ENCODE measurements around the gene OXCT2. TPM values are rescaled to one million over a fixed set of nuclear protein-coding genes. Genes with fewer than 3 reads are reported as not detected.

OXCT2 gene
- total and polyA plus RNA-seq, 9 of the 15 experiments (the other 6 are each of a cell fraction or from before 2014, with no cell fraction given): 0.08 to 0.64 (median 0.22) TPM; not detected in 2

Small RNAs within 50 kb of the gene (small RNA-seq; reads per million reads assigned to genes)
- not detected for gene AL033527.1
- gene RNU7-121P: not detected

Other genes with a start within 250 kb of the OXCT2 start
Only the 7 nearest of the 9 such genes appear.
- gene HEYL, start 131.7 kb downstream of the OXCT2 start, total RNA-seq (2014; rRNA removed): 0.14 and 0.37 TPM in 2 replicates
- 0.32 and 0.33 TPM in 2 replicates for gene HEYL, start 131.7 kb downstream of the OXCT2 start, total RNA-seq (2014; rRNA removed; fragmentation: Illumina TruSeq; extraction: Trizol)
- 0.15 and 0.22 TPM in 2 replicates for gene HEYL, start 131.7 kb downstream of the OXCT2 start, total RNA-seq (2015; rRNA removed; fragmentation: Illumina TruSeq; extraction: Trizol)
- 0.78 and 0.89 TPM in 2 replicates for gene HEYL, start 131.7 kb downstream of the OXCT2 start, total RNA-seq (2021)
- gene HEYL, start 131.7 kb downstream of the OXCT2 start, polyA plus RNA-seq (2011; rRNA removed): 0.25 and 0.50 TPM in 2 replicates
- 0.69 and 0.70 TPM in 2 replicates for gene HEYL, start 131.7 kb downstream of the OXCT2 start, polyA plus RNA-seq (2014; fragmentation: Illumina TruSeq; extraction: Trizol)
- under 1 TPM; 0.13 to 0.14 TPM for gene HEYL, start 131.7 kb downstream of the OXCT2 start, polyA plus RNA-seq (2014; fragmentation: Nextera tagmentation; extraction: Ambion mirVana)
- gene HEYL, start 131.7 kb downstream of the OXCT2 start, polyA plus RNA-seq (2014; rRNA removed): 0.33 and 0.71 TPM in 2 replicates
- not detected in 2 replicates for gene NT5C1A, start 99.2 kb downstream of the OXCT2 start, total RNA-seq (2014; rRNA removed)
- gene NT5C1A, start 99.2 kb downstream of the OXCT2 start, total RNA-seq (2014; rRNA removed; fragmentation: Illumina TruSeq; extraction: Trizol): not detected in 2 replicates
- gene NT5C1A, start 99.2 kb downstream of the OXCT2 start, total RNA-seq (2015; rRNA removed; fragmentation: Illumina TruSeq; extraction: Trizol): not detected in 2 replicates
- not detected in 2 replicates for gene NT5C1A, start 99.2 kb downstream of the OXCT2 start, total RNA-seq (2021)
- gene NT5C1A, start 99.2 kb downstream of the OXCT2 start, polyA plus RNA-seq (2011; rRNA removed): not detected in 2 replicates
- not detected in 2 replicates for gene NT5C1A, start 99.2 kb downstream of the OXCT2 start, polyA plus RNA-seq (2014; fragmentation: Illumina TruSeq; extraction: Trizol)
- not detected for gene NT5C1A, start 99.2 kb downstream of the OXCT2 start, polyA plus RNA-seq (2014; fragmentation: Nextera tagmentation; extraction: Ambion mirVana)
- not detected in 2 replicates for gene NT5C1A, start 99.2 kb downstream of the OXCT2 start, polyA plus RNA-seq (2014; rRNA removed)
- gene HPCAL4, start 79.9 kb downstream of the OXCT2 start, total RNA-seq (2014; rRNA removed): not detected in 2 replicates
- gene HPCAL4, start 79.9 kb downstream of the OXCT2 start, total RNA-seq (2014; rRNA removed; fragmentation: Illumina TruSeq; extraction: Trizol): 0.04 TPM in 1 of 2 replicates, not detected in the other
- gene HPCAL4, start 79.9 kb downstream of the OXCT2 start, total RNA-seq (2015; rRNA removed; fragmentation: Illumina TruSeq; extraction: Trizol): not detected in 2 replicates
- gene HPCAL4, start 79.9 kb downstream of the OXCT2 start, total RNA-seq (2021): 0.04 TPM in 2 replicates
- gene HPCAL4, start 79.9 kb downstream of the OXCT2 start, polyA plus RNA-seq (2011; rRNA removed): 0.04 and 0.07 TPM in 2 replicates
- gene HPCAL4, start 79.9 kb downstream of the OXCT2 start, polyA plus RNA-seq (2014; fragmentation: Illumina TruSeq; extraction: Trizol): 0.04 TPM in 1 of 2 replicates, not detected in the other
- gene HPCAL4, start 79.9 kb downstream of the OXCT2 start, polyA plus RNA-seq (2014; fragmentation: Nextera tagmentation; extraction: Ambion mirVana): under 1 TPM in 1 of 2 experiments, not detected in 1; 0.01 TPM
- not detected in 2 replicates for gene HPCAL4, start 79.9 kb downstream of the OXCT2 start, polyA plus RNA-seq (2014; rRNA removed)
- gene PPIE, start 32.5 kb downstream of the OXCT2 start, total RNA-seq (2014; rRNA removed): 75.4 and 84.7 TPM in 2 replicates
- gene PPIE, start 32.5 kb downstream of the OXCT2 start, total RNA-seq (2014; rRNA removed; fragmentation: Illumina TruSeq; extraction: Trizol): 107 and 113 TPM in 2 replicates
- gene PPIE, start 32.5 kb downstream of the OXCT2 start, total RNA-seq (2015; rRNA removed; fragmentation: Illumina TruSeq; extraction: Trizol): 99.9 and 100.0 TPM in 2 replicates
- 94.2 and 108 TPM in 2 replicates for gene PPIE, start 32.5 kb downstream of the OXCT2 start, total RNA-seq (2021)
- gene PPIE, start 32.5 kb downstream of the OXCT2 start, polyA plus RNA-seq (2011; rRNA removed): 162 and 163 TPM in 2 replicates
- 119 and 131 TPM in 2 replicates for gene PPIE, start 32.5 kb downstream of the OXCT2 start, polyA plus RNA-seq (2014; fragmentation: Illumina TruSeq; extraction: Trizol)
- gene PPIE, start 32.5 kb downstream of the OXCT2 start, polyA plus RNA-seq (2014; fragmentation: Nextera tagmentation; extraction: Ambion mirVana): 100 to 1,000 TPM; 369 to 444 TPM
- 136 and 154 TPM in 2 replicates for gene PPIE, start 32.5 kb downstream of the OXCT2 start, polyA plus RNA-seq (2014; rRNA removed)
- 0.18 and 0.20 TPM in 2 replicates for gene BMP8B, start 17.5 kb upstream of the OXCT2 start, total RNA-seq (2014; rRNA removed)
- 0.10 and 0.11 TPM in 2 replicates for gene BMP8B, start 17.5 kb upstream of the OXCT2 start, total RNA-seq (2014; rRNA removed; fragmentation: Illumina TruSeq; extraction: Trizol)
- gene BMP8B, start 17.5 kb upstream of the OXCT2 start, total RNA-seq (2015; rRNA removed; fragmentation: Illumina TruSeq; extraction: Trizol): 0.11 and 0.14 TPM in 2 replicates
- 0.33 and 0.36 TPM in 2 replicates for gene BMP8B, start 17.5 kb upstream of the OXCT2 start, total RNA-seq (2021)
- gene BMP8B, start 17.5 kb upstream of the OXCT2 start, polyA plus RNA-seq (2011; rRNA removed): 0.14 and 0.15 TPM in 2 replicates
- gene BMP8B, start 17.5 kb upstream of the OXCT2 start, polyA plus RNA-seq (2014; fragmentation: Illumina TruSeq; extraction: Trizol): 0.14 and 0.18 TPM in 2 replicates
- under 1 TPM; 0.03 to 0.04 TPM for gene BMP8B, start 17.5 kb upstream of the OXCT2 start, polyA plus RNA-seq (2014; fragmentation: Nextera tagmentation; extraction: Ambion mirVana)
- 0.09 and 0.22 TPM in 2 replicates for gene BMP8B, start 17.5 kb upstream of the OXCT2 start, polyA plus RNA-seq (2014; rRNA removed)
- gene TRIT1, start 112.2 kb upstream of the OXCT2 start, total RNA-seq (2014; rRNA removed): 67.5 and 71.3 TPM in 2 replicates
- 84.0 and 103 TPM in 2 replicates for gene TRIT1, start 112.2 kb upstream of the OXCT2 start, total RNA-seq (2014; rRNA removed; fragmentation: Illumina TruSeq; extraction: Trizol)
- 66.7 and 67.6 TPM in 2 replicates for gene TRIT1, start 112.2 kb upstream of the OXCT2 start, total RNA-seq (2015; rRNA removed; fragmentation: Illumina TruSeq; extraction: Trizol)
- gene TRIT1, start 112.2 kb upstream of the OXCT2 start, total RNA-seq (2021): 57.5 and 58.4 TPM in 2 replicates
- gene TRIT1, start 112.2 kb upstream of the OXCT2 start, polyA plus RNA-seq (2011; rRNA removed): 87.3 and 88.3 TPM in 2 replicates
- gene TRIT1, start 112.2 kb upstream of the OXCT2 start, polyA plus RNA-seq (2014; fragmentation: Illumina TruSeq; extraction: Trizol): 75.1 and 76.5 TPM in 2 replicates
- gene TRIT1, start 112.2 kb upstream of the OXCT2 start, polyA plus RNA-seq (2014; fragmentation: Nextera tagmentation; extraction: Ambion mirVana): 10 to 100 TPM; 27.9 to 58.3 TPM
- gene TRIT1, start 112.2 kb upstream of the OXCT2 start, polyA plus RNA-seq (2014; rRNA removed): 66.4 and 72.1 TPM in 2 replicates
- 18.8 and 22.5 TPM in 2 replicates for gene MYCL, start 130.6 kb upstream of the OXCT2 start, total RNA-seq (2014; rRNA removed)
- 12.8 and 13.2 TPM in 2 replicates for gene MYCL, start 130.6 kb upstream of the OXCT2 start, total RNA-seq (2014; rRNA removed; fragmentation: Illumina TruSeq; extraction: Trizol)
- 3.8 and 4.3 TPM in 2 replicates for gene MYCL, start 130.6 kb upstream of the OXCT2 start, total RNA-seq (2015; rRNA removed; fragmentation: Illumina TruSeq; extraction: Trizol)
- gene MYCL, start 130.6 kb upstream of the OXCT2 start, total RNA-seq (2021): 19.7 and 22.0 TPM in 2 replicates
- 11.2 and 14.9 TPM in 2 replicates for gene MYCL, start 130.6 kb upstream of the OXCT2 start, polyA plus RNA-seq (2011; rRNA removed)
- gene MYCL, start 130.6 kb upstream of the OXCT2 start, polyA plus RNA-seq (2014; fragmentation: Illumina TruSeq; extraction: Trizol): 14.7 and 15.4 TPM in 2 replicates
- 1 to 10 TPM; 3.5 to 4.0 TPM for gene MYCL, start 130.6 kb upstream of the OXCT2 start, polyA plus RNA-seq (2014; fragmentation: Nextera tagmentation; extraction: Ambion mirVana)
- gene MYCL, start 130.6 kb upstream of the OXCT2 start, polyA plus RNA-seq (2014; rRNA removed): 17.1 and 18.2 TPM in 2 replicates

Data from K562 (cell line).